GM21423 (cell line): ENCODE measurements around the gene VIPR2.
"Not testable (repeated sequence)": the region's sequence is repeated elsewhere in the genome, so short reads cannot be mapped to it uniquely, and the experiment has no call there.

Experiments used
- ATAC-seq: cut with Tn5 transposase; IDR thresholded peaks from one replicate; pipeline ENCODE4 v1.9.1; 2021; ENCODE audit warnings: mild to moderate bottlenecking, moderate library complexity; ENCODE audit not compliant: unreplicated experiment

The VIPR2 gene

DNA sequence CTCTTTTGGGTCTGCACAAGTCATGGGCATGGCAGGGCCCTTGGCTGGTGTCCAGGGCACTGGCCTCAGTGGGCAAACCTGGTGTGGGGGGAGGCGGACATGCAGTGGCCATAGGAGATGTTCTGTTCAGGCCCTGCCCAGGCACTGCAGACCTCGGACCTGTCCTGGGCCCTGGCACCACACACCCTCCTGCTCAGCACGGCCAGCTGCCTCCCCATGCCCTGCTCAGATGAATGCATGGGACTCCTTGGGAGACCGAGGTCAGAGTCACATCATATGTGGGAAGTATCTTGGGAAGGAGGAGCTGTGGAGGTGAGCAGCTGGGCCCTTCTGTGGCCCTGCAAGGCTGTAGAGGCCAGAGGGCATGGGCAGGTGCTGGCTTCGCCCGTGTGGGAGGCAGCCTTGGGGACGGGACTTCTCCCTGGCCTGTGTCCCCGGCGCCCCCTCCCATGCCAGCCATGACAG is 130.8 kb downstream of the VIPR2 start:
- no peak for ATAC-seq

DNA sequence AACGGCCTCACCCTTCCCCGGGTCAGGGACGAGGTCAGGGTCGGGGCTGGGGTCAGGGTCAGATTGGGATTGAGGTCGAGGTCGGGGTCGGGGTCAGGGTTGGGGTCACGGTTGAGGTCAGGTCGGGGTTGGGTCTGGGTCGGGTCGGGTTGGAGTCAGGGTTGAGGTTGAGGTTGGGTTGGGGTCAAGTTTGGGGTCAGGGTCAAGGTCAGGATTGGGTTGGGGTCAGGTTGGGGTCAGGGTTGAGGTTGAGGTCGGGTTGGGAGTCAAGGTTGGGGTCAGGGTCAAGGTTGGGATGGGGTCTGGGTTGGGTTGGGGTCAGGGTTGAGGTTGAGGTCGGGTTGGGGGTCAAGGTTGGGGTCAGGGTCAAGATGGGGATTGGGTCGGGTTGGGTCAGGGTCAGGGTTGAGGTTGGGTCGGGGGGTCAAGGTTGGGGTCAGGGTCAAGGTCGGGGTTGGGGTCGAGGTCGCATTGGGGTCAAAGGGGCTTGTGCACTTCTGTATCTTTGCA is 131.4 kb downstream of the VIPR2 start:
- ATAC-seq = no peak

DNA sequence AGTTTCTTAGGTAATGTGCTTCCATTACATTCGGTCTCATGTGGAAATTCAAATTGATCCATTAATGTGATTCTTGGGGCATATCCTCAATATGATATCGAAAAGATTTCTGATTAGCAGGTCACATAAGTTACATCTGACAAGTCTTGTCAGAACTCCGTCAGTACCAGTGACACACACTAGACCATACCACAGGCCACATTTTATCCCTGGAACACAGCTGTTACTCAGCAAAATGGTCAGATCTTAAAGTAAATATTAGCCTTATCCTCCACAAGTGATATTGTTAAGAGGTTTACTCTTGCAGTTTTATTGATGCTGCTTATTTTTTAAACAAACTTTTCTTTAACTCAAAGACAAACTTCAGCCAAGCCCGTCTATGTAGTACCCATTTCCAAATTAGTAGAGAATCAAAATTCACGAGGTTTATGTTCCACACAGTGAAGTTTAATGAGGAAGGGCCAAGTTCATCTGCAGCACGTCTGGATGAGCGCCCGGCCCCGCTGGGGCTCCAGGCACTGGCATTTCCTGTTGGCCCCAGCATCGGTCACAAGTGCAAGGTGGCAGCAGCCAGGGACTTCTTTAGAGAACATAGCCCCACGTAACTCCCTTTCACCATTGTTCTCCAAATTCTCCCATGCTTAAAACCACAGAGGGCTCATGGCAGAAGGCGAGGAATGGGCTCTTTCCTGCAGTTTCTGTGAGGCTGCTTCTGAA is 132.2 kb downstream of the VIPR2 start:
- ATAC-seq = no peak

DNA sequence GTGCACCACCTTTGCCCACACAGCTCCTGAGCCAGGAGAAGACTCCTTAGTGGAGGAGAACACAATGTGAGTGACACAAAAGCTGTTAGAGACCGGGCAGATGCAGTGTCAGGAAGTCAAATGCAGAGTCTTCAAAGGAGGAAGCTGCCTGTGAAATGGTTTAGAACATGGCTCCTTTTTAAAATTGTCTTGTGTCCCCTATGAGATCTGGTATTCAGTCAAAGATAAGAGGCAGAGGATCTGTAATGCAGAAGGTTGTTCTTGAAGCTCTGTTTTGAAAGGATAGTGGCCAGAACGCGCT is 133.0 kb downstream of the VIPR2 start:
- no peak for ATAC-seq

DNA sequence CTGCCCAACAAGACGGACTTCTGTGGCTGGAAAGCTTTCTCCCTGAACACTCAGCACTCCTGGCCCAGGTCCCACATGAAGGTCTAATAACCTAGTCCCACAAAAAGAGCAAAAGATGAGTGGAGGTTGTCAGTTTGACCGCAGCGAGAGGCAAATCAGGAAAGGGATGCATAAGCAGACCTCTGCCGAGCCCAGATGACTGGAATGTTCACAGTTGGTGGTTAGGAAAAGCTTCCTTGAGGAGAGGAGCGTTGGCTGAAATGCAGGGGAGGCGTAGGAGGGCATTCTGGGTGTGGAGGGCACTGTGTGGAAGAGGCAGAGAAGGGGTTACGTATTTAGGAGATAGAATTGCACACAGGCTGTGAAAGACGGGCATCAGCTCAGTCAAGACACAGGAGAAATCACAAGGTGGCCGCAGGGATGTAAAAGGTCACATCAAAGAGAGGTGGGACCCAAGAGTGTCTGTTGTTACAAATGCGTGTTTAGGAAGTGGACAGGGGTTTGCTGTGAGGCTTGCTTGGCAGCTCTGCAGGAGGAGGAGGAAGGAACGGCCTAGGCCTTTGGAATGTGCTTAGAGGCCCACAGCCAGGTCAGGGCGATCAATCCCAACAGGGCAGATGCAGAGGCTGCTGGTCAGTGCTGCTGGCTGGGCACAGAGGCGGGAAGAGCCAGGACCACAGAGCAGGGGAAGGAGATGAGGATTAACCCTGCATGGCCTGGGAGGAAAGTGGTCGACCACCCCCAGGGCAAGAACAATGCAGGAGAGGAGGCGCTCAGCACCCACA is 133.5 kb downstream of the VIPR2 start:
- ATAC-seq = no peak

DNA sequence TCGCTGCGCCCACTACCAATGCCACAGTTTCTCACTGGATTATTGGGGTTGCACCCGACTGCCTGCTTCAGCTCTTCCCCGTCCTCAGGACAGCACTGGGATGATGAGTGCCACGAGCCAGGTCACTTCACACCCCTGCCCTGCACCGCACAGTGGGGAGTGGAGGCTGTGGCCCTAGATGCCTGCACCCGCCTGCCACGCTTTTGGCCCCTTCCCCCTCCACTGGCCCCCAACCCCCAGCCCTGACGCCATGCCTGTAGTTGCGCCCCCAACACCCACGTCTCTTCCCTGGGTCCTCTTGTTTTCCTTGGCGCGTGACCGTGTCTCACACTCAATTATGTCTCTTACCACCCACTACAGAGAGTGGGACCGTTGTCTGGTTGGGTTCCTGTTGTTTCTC is 134.3 kb downstream of the VIPR2 start:
- ATAC-seq = no peak

DNA sequence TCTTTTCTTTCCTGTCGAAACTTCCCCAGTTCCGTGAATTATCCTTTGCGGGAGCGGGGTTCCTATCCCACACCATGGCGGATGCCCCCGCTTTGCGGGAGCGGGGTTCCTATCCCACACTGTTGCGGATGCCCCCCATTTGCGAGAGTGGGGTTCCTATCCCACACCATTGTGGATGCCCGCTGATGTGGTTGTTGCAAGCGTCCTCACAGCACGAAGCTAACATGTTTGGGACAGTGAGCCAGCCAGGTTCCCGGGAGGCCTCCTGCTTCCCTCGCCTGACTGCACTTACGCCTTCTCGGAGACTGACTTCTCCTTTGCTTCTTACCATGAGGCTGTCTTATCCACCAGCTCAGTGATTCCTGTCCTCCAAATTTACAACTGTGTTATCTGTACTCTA is 134.7 kb downstream of the VIPR2 start:
- no peak for ATAC-seq

DNA sequence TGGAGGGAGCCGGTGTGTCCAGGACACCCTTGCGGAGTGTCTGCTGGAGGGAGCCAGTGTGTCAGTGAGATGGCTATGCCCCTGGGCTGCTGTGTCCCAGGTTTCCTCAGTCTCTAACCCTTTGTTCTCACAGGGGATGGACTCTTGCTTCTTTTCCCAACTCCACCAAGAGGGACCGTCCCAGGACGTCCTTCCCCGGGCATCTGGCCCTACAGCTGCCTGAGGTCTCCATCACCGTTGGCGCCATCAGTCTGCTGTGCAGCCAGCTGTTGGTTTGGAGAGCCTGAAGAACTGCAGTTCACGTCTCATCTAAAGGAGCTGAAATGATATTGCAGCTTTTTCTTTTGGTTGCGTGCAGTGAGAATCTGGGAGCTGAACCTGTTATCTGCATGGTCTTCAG is 136.2 kb downstream of the VIPR2 start:
- no peak for ATAC-seq

DNA sequence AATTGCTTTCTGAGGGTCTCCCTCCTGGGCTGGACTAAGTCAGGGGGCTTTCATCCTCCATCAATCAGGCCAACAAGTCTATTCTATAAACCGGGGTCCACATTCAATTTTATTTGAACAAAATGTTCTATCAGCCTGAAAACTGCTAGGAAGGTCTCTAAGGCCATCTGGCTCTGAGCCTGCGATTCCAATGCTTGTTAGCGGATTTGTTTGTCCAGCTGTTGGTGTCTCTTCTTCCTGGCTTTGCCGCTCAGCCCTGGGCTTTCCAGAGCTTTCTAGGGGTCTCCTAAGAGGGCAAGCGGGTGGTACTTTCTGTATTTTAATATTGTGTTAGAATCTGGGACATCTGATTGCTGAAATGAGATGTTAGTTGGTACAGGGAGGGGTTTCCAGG is 136.7 kb downstream of the VIPR2 start:
- no peak for ATAC-seq

DNA sequence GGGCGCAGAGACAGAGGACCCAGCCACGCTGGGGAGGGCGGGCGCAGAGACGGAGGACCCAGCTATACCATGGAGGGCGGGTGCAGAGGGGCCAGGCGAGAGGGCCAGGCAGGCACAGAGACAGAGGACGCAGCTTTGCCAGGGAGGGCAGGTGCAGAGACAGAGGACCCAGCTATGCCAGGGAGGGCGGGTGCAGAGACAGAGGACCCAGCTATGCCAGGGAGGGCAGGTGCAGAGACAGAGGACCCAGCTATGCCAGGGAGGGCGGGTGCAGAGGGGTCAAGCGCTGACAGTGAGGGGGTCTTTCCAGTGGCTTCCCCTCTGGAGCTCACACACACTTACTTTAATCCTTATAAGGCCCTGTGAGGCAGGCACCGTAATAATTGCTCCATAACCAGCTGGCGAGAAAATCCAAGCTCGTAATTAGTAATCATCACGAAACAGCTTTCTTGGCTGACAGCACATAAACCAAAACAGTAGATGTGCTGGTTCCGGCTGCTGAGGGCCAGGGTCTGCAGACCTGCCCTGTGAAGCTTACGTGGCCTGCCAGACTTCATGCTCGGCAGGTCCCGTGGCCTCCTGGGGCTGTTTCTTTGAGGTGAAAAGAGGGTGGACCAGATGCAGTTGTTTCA is 137.2 kb downstream of the VIPR2 start:
- ATAC-seq = no peak

DNA sequence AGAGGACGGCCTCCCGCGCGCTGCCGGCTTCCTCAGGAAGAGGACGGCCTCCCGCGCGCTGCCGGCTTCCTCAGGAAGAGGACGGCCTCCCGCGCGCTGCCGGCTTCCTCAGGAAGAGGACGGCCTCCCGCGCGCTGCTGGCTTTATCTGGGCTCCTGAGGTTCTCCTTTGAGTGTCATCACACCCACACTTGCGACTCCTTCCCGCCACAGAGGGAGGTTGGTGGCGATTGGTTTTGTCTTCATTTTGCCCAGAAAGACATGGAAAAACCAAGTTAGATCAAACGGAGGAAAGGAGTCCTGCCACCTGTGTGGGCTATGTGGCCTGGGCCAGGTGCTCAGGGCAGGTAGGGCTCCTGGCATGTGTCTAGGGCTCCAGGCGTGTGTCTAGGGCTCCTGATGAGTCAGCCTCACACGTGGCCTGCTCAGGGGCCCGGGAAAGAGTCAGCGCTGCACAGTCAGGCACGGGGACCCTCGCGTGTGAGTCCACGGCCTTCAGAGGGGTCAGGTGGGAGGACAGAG is 138.0 kb downstream of the VIPR2 start:
- no peak for ATAC-seq

DNA sequence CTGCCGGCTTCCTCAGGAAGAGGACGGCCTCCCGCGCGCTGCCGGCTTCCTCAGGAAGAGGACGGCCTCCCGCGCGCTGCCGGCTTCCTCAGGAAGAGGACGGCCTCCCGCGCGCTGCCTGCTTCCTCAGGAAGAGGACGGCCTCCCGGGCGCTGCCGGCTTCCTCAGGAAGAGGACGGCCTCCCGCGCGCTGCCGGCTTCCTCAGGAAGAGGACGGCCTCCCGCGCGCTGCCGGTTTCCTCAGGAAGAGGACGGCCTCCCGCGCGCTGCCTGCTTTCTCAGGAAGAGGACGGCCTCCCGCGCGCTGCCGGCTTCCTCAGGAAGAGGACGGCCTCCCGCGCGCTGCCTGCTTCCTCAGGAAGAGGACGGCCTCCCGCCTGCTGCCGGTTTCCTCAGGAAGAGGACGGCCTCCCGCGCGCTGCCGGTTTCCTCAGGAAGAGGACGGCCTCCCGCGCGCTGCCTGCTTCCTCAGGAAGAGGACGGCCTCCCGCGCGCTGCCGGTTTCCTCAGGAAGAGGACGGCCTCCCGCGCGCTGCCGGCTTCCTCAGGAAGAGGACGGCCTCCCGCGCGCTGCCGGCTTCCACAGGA is 138.6 kb downstream of the VIPR2 start:
- ATAC-seq = not testable (repeated sequence)

DNA sequence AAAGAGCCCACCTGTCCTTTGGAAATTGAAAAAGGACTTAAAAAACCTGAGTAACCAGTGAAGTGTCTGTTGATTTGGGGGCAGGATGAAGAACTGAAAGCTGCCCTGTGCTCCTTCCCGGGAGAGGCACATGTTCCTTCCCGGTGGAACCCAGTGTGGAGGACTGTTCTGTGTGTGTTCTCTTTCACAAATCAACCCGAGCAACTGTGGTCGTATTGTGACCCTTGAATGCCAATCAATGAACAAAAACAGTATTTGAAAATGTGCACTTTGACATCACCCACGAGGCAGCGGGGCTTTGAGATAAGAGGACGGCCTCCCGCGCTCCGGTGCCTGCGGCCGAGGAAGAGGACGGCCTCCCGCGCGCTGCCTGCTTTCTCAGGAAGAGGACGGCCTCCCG is 139.0 kb downstream of the VIPR2 start:
- ATAC-seq = no peak

DNA sequence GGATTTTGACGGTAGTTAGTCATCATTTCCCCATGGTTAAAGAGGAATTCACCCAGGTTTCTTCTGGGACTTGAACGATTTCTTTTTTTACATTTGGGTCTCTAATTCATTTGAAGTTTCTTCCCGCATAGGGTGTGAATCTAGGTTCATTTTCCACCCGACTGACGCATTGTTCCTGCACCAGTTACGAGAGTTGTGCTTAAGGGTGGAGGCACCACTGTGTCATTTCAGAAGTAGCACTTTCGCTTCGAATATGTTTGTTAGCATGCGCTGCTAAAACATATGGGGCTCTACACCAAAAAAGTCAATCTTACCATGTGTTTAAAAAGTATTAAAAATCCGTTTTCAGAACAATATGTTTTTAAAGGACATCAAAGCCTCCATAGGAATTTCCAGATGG is 140.3 kb downstream of the VIPR2 start:
- no peak for ATAC-seq

DNA sequence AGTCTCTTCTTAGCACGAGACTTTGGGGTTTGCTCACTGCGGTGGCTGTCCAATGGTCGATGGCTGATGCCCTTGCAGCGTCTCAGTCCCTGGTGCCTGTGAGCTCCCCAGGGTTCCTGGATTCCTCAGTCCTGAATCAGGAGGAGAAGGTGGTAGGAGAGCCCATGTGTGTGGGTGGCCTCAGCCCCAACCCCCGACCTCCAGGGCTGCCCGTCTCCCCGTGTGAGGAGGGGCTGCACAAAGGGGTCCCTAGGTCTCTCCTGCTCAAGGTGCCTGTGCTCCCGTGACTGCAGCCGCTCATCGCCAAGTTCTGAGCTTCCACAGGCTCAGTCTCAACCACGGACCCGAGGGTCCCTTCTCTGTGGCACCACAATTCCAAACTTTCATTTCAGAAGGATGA is 142.9 kb downstream of the VIPR2 start:
- ATAC-seq = no peak

DNA sequence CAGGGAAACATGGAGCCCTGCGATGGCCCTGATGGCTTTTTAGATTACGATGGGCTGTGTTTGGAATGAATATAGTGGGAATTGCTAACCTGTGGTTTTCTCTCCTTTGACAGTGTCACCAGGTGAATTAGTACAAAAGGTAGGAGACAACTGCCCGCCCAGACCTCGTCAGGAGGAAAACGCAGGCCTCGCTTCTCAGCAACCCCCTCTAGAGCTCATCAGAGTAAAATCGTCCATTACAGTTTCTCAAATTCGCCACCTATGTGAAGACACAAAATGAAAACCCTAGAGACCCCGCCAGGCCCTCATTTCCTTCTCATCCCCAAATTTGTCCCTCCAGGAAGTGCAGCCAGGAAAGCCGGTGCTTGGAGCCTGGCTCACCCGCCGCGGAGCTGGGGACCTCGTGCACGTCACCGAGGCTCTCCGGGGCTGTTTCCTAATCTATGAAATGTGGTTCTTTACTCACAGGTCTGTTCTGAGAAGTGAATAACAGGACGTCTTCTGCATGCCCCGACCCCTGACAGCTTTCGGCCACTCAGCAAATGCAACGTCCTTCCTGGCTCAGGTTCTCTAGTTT is 143.7 kb downstream of the VIPR2 start:
- no peak for ATAC-seq

DNA sequence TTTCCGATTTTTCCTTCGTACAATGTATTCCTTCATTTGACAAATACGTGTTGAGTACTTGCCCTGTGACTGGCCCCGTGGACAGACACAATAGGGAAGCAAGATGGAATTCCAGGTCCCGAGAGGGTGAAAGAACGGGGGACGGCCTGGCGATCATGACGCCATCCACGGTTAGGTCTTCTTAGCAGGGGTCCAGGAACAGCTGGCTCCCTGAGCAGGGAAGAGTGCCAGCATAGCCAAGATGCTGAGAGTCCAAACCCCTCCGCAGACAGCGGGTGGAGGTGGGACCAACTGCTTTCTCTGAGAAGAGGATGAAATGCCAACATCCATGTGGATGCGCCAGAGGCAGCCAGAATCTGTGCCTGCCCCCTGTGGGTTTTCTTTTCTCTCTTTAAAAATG is 144.6 kb downstream of the VIPR2 start:
- no peak for ATAC-seq

DNA sequence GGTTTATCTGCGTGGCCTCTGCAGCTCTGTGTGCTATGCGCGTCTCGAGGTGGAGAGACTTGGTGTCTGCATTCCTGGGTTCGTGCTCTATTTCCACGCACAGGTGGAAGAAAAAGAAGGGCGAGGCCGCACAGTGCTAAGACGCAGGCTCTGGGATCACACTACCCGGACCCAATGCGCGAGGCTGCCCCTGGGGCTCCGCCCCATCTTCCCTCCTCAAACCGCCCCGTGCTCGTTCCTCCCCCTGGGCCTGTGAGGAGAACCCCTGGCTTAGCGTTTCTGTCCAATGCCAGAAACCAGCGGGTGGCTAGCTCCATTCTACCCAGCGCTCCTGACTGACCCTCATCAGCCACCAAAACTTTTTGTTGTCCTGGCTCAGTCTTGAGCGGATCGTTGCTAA is 145.2 kb downstream of the VIPR2 start:
- no peak for ATAC-seq

DNA sequence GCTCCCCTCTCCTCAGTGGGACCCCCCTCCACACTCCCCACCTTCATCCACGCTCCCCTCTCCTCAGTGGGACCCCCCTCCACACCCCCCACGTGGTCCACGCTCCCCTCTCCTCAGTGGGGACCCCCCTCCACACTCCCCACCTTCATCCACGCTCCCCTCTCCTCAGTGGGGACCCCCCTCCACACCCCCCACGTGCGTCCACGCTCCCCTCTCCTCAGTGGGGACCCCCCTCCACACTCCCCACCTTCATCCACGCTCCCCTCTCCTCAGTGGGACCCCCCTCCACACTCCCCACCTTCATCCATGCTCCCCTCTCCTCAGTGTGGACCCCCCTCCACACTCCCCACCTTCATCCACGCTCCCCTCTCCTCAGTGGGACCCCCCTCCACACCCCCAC is 146.4 kb downstream of the VIPR2 start:
- ATAC-seq = not testable (repeated sequence)

DNA sequence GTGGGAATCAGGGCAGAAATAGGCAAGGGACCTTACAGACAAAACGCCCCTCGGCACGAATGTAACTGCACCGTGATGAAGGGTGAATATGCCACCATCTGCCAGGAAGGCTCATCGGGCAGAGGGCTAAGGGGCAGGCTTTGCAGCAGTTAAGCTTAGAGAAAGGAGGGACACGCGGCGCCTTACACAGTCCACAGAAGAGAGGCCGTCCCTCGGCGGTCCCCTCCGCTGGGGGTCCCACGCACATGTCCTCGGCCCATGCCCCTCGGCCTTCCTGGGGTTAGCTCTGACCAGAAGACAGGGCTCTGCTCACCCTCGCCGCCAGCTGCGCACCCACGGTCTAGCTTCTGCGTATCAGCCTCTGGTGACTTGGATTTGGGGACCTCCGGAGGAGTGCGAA is 147.2 kb downstream of the VIPR2 start:
- no peak for ATAC-seq

DNA sequence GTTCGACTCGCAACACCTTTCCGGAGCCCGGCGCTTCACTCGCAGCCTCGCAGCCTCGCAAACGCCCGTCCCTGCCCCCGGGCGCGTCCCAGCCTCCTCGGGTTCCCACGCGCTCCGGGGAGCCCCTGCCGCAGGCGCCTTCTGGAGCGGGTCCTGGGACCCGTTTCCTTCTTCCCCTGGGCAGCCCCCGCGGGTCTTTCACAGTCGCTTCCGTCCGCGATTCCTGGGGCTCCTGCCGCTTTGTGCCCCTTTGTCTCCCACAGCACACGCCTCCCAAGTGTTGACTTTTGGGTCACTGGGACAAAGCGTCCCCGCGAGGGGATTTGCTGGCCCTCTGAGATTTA is 147.6 kb downstream of the VIPR2 start:
- no peak for ATAC-seq
